GM18517 (cell line): ENCODE results near the gene CACNA2D4.

ENCODE experiments used
- ATAC-seq: cut with Tn5 transposase; IDR thresholded peaks from one replicate; pipeline ENCODE4 v1.9.1; 2021; ENCODE audit warnings: mild to moderate bottlenecking, moderate library complexity; ENCODE audit not compliant: unreplicated experiment

Gene CACNA2D4

DNA sequence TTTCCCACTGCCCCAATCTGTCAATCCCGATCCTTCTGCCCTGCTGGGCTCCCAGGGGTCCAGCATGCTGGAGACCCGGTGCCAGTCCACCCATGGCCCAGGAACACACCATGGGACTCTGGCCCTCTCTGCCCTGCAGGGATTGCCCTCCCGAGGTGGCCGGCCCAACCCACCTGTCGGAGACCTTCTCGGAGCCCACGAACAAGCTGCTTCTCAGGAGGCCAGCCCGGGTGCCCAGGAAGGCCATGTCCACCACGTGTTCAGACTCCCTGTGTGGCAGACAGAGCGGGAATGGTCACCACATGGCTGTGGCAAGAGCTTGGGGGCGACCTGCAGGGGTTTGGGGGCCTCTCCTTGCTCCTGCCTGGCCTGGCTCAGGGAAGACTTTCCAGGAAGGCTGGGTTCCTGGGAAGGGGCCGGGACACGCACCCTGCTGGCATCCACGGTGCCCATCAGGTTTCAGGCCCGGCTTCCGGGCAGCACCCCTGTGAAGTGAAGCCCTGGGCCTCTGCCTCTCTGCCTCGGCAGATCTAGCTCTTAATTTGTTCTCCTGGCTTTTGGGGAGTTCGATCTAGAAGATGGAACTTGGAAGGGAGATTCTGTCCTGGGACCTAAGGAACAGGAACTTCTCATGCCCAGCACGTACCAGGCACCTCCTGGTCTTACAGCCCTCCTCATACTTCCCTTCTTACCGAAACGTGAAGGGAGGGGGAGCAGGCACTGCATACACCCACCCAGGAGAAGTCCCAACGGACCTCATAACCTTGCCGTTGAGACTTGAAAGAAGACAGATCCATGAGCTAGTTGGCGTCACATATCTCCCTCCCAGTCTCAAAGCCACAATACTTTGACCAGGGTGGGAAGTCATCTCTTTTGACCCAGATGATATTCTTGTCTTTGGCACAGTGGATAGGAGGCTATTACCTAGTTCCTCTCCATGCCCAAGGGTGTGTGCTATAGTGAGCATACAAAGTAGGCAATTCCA, 71.7 kb downstream of the CACNA2D4 start:
- ATAC-seq, result no peak

DNA sequence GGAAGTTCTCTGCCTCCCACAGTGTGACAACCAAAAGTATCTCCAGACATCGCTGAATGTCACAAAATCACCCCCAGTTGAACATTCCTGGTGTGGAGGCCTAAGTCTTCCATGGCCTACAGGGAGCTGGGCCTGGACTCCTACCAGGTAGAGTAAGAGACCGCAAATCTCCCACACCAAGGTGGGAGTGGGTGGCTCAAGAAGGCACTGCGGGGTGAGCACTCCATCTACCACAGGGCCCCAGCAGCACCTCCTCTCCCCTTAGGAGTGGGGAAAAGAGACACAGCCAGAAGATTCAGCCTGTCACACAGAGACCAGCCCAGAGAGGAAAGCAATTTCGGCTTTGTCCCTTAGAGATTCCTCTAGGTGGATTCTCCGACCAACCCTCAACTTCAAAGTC, 72.6 kb downstream of the CACNA2D4 start:
- no peak for ATAC-seq

DNA sequence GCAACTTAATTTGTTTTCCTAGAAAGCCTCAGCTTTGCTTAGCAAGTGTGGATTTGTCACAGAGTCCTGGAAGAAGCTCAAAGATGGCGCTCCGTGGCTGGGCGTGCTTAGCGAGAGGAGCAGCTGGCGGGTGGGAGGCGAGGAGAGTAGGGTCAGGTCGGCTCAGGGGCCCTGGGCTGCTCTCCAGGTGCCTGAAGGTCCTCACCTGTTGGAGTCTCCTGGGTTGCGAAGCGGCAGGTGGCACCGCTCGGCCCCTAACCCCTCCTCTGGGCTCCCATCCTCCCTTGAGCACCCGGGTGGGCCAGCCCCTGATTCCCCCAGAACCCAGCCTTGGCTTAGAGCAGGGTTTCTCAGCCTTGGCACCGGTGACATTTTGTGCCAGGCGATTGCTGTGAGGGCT, 73.0 kb downstream of the CACNA2D4 start:
- ATAC-seq, result no peak

DNA sequence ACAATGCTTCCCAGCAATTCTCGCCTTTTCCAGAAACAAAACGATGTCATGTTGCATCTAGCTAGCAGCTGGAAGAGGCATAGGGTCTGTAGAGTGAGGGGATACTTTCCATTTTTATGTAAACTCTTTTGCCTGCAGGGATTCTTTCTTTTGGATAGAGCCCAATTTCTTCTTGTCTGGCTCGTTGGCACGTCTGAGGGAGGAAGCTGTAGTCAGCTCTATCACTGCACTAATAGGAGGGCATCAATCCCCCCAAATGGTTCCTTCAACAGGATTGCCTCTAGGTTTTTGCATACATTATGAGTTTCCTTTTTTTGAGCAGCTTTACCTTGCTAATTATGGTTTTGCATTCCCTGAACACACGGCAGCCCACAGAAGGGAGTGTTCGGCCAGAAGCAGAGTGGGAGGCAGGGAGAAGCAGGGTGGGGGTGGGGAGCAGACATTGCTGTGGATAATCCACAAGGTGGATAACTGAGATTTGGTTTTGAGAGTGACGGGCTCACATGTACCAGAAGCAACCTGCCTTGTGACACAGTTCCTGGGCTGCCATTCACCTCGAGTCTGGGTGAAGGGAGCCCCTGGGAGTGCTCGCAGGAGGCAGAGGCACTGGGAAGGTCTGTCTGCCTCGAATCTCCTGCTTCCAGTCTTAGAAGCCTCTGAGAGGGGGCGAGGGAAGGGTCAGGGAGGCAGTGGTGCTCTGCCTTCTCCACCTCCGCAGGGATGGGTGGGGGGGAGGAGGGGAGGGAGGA, 73.6 kb downstream of the CACNA2D4 start:
- no peak for ATAC-seq

DNA sequence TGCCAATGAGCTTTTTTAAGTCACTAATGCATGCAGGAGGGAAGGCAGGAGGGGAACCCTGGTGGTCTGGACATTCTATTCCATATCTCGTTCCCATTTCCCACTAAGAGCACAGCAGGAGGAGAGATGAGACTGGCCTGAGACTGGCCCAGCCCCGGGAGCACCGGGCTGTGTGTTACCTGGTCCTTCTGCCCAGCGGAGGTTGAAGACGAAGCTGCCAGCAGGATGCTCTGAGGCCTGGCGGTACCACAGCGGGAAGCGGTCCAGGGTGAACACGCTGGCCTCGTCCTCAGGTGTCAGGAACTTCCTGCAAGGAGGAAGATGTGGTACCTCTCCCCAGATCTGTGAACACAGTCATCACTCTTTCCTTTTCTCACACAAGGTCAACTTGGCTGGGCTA, 74.2 kb downstream of the CACNA2D4 start:
- no peak for ATAC-seq

DNA sequence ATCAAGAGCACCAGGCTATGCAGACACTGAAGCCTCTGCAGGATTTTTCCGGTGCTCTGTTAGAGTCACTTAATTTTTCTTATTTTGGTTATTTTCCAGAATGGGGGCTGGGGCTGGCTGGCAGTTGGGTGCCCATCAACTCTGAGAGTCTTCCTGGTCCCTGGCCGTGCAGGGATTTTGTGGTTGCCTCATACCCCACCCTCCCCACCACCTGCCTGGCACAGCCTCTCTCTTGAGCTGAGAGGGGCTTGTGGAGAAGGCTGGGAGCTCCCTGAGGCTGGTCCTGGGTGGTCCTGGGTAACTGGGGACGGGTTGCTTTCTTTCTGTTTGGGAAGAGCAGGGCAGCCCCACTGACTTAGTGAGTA, 74.8 kb downstream of the CACNA2D4 start:
- no peak for ATAC-seq

DNA sequence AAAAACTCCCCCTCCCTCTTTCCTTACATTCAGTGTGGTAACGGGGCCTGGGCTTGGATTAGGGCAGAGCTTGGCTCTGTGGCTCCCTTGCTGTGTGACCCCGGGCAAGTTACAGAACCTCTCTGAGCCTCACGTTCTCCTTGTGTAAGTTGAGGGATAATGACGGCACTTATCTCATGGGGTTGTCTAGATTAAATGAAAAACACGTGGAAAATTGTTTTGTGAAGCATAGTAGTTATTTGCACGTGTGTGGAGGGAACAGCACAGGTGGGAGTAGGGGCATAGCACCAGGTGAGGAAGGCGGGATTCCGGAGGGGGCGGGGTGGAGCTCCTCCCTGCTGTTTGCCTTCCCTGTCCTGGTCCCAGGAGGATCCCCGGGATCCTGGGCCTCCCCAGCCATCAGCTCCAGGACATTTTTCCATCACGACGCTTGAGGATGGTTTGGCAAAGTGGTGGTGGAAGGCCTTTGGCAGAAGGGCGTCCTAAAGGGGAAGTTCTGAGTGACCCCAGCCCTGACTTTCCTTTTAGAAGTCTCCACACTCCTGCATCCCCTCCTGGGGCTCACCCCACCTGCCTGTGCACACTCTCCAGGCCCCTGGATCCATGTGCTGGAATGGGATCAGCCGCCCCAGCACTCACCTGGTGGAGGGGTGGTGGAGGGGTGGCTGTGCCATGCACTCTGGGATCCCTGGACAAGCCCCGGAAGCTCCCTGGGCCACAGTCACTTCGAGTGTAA, 75.4 kb downstream of the CACNA2D4 start:
- ATAC-seq, result no peak

DNA sequence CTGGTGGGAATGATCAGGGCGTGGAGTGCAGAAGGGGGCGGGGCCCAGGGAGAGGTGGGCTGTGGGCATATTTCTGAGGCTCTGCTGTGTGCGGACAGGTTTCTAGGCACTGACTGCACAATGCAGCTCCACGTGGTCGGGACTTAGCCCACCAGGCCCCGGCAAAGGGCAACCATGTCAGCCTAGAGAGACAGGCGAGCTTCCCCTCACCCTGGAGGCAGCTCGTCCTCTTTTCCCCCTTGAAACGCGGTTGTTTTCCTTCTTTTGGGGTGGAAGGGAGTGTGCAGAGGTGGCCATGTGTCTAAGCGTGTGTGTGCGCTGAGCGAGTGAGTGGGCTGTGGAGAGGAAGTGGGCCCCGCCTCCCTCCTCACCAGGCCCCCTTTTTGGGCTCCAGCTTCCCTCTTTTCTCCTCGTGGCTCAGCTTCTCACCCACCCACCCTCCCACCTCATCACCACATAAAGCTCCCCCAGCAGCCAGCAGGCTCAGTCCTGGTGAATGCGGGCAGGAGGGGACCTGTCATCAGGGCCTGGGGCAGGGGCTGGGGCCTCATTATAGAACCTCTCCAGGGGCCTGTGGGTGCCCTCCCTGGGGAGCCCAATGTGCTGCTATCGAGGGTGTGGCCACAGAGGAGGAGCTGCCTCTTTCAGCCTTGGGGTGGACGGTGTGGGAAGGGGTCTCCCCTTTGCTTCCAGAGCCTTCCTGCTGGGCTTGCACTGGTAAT, 76.1 kb downstream of the CACNA2D4 start:
- ATAC-seq, result no peak

DNA sequence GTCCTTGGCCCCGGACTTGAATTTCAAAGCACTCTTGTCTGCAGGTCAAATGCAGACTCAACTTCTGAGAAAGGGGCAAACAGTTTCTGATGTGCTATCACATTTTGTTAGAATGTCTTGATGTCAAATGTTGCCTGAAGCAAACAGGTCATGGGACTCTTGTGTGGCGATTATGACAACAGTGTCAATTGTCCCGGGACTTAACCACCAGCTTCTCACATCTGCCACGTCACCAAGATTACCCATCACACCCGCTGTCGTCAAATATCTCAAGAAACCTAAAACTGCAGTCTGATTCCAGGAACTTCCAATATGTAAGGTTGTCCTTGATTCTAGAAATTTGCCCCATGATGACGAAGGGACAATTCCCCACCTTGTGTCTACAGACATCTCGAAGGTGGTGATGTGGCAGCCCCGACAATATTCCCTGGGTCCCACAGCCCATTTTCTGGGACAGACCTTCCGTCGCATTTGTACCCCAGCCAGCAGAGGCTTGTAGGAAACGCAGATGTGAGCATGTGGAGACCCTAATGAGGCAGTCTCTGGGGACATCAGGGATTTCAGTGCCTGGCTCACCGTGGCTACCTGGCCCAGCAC, 76.8 kb downstream of the CACNA2D4 start:
- no peak for ATAC-seq

DNA sequence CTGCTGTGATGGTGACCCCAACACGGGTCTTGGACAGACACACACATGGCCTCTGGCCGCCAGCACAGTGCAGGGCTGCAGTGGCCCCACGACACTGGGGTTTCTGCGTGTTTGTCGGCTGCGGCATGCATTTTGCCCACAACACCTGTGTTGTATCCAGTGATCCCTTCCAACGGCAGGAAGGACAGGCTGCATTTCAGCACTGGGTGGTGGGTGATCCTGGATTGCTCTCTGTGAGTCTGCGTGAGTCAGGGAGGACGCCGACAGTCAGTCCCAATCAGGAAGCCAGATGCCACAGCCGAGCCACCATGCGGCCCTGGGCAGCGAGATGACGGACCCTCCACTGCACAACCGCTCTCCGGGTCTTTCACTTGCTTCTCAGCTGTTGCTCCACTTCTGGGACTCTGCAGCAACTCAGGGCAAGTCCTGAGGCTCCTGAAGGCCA, 77.4 kb downstream of the CACNA2D4 start:
- ATAC-seq, result no peak

DNA sequence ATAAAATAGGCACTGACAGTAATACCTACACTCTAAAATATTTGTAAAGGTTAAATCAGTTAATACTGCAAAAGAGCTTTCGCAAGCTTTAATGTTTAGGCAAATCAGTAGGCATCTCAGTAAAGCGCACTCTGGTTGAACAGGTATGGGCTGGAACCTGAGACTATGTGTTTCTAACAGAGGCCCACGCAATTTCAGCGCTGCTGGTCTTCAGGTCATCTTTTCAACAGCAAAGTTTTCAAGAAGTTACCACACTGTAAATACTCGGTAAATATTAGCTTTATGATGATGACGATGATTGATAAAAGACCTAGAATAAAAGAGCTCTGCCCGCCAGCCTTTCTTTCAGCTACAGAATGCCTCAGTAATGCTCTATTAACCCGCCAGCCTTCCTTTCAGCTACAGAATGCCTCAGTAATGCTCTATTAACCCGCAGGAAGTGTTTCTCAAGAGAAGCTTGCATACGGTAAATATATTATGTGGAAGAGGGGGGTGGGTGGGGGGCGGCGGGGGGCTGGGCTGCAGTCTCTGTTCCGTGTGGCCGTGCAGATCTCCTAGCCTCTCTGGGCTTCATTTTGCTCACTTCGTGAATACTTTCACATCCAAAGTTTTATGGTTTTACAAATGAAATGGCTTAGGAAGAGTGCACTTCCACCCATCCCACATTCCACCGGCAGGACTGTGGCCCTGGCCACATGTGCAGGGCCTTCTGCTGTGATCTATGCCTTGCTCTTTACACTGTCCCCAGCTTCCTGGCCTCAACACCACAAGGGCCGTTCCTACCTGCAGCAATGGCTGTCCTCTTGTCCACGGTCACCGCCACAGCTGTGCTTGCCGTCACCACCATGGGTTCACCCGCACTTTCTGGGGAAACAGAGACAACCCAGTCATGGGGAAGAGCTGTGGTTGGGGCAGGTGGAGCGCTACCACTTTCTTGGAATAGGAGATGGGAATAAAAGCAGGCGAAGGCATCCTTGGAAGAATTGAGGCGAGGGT, 78.2 kb downstream of the CACNA2D4 start:
- ATAC-seq, result no peak

DNA sequence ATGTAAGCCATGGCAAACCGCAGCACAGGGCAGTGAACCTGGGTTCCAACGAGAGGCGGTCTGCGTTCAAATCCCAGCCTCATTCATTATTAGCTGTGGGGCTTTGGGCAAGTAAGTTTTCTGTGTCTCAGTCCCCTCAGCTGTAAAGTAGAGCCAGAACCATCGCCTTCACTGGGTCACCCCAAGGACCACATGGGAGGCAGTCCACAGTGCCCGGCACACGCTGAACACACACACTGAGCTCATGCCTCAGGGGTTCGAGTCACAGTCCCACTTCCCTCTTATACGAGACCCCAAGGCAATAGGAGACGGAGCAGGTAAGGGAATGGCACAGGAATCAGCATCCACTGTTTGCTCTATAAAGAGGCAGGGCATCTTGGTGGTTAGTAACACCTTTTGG, 79.0 kb downstream of the CACNA2D4 start:
- no peak for ATAC-seq

DNA sequence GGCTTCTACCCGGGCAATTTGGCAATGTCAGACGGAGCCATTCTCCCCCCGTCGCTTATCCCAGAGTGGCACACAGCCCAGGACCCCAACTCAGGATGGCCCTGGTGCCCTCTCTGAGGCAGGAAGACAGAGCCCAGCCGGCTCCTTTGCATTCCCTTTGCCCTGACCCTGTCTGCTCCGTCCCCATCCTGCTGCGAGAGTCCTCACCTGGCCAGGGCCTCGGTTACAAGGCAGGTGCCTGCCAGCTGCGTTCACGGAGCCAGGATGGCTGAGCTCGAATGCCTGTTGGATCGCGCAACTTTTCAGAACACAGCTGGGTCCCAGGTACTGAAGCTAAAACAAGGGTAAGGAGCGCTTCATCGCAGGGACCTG, 79.5 kb downstream of the CACNA2D4 start:
- ATAC-seq, result no peak

DNA sequence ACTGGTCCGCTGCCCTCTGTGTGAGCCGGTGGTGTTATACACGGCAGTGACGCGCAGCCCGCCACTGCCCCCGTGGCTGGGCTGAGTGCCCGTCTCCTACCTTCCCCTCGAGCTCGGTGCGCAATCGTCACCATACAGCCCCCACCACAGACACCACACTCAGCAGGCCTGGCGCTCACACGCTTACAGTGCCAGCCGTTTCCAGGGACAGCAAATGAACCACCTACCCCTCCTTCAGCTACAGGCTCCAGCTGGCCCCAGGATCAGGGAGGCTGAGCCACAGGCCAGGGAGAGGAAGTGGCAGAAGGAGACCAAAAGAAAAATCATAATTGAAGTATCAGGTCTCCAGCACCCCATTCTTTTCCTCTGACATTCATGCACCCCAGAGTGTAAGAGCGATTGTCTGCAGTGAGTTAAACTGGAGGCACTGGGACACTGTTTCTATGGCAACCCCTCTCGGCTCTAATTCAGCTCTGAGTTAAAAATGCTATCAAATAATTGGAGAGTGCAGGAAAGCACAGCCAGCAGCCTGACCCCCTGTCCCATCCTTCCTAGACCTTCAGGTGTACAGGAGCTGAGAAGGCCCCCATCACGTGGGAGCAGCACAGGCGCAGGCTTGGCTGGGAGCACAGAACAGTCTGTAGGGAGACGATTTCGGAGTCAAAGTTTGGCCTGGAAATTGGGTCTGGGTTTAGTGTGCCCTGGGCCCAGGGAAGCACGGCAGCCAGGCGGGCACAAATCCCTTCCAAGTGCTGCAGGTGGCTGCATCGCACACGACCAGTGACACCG, 80.1 kb downstream of the CACNA2D4 start:
- no peak for ATAC-seq

DNA sequence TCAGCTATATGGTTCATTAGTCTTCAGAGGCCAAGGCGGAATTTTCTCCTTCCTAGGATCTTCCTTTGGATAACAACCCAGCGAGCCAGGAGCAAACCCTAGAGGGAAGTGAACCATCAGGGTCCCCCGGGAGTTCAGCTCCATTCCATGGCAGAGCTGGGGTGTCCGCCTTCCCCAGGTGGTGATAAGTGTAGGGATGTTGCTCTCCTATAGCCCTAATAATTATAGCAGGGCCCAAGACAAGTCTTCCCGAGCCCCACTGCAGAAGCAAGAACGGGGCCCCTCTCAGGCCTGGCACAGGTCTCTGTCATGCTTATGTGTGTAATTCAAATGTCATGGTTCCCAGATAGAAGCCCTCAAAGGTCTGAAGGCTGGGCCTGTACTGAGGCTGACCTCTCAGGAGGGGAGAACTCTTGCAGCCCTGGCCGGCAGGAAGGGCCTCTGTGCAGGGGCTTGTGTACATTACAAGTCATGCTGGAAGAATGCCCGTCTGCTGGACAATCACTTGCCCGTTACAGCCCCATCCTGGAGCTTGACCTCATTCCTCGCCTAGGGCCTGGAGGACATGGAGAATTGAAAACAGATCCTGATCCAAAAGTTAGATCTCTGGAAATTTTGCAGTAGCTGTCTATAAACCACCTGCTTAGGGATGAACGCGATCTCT, 80.8 kb downstream of the CACNA2D4 start:
- ATAC-seq, result no peak

DNA sequence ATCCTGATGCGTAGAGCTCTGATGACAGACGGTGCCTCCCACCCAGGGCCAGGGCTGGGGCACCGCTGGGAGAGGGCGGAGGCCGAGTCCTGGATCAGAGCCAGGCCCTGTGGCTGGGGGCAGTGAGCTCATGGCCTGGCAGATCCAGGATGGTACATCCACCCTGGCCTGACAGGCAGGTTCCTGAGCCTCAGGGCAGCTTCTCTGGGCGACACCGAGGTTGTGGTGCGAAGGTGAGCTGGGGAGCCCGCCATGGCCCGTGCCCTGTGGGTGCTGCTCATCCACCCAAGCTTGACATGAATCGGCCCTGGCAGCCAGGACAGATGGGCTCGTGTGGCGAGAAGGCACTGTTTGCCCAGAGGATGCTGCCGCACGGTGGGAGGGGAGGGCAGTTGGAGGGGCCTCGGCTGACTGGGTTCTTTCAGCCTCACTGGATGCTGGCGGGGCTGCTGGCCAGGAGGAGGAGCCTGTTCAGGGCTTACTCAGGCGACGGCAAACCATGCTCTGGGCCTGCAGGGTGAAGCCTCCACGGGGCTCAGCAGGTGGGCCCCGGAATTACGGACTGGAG, 81.5 kb downstream of the CACNA2D4 start:
- no peak for ATAC-seq

DNA sequence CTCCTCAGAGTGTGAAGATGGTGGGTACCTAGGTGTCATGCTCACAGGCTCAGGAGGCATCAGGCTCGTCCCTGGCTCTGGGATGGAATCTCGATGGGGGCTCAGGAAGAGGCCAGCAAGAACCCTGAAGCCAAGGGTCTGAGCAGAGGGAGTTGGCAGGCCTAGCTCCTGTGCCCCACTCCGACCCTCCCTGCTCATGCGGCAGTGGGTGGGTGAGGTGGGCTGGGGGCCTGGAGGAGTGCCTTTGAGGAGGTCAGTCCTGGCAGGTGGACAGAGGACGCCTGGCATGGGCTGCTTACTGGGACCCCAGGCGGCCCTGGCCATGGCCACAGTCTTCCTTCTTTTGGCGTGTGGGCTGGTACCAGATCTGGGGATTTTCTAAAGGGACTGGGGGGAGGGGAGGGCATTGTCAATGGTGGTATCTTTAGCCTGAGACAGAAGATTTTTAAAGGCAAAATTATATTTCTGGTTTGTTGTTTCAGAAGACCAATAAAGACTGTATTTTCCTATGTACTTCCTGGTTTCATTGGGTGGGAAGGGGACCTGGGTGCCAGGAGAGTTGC, 82.1 kb downstream of the CACNA2D4 start:
- ATAC-seq, result no peak
